ENCODE measurements around the gene NCOA7. TPM values are rescaled to one million over a fixed set of nuclear protein-coding genes. Genes with fewer than 3 reads are reported as not detected.

The NCOA7 gene
- polyA plus RNA-seq, 1 of the 3 experiments (the other 2 are of a cell fraction): 16.3 TPM

DNA sequence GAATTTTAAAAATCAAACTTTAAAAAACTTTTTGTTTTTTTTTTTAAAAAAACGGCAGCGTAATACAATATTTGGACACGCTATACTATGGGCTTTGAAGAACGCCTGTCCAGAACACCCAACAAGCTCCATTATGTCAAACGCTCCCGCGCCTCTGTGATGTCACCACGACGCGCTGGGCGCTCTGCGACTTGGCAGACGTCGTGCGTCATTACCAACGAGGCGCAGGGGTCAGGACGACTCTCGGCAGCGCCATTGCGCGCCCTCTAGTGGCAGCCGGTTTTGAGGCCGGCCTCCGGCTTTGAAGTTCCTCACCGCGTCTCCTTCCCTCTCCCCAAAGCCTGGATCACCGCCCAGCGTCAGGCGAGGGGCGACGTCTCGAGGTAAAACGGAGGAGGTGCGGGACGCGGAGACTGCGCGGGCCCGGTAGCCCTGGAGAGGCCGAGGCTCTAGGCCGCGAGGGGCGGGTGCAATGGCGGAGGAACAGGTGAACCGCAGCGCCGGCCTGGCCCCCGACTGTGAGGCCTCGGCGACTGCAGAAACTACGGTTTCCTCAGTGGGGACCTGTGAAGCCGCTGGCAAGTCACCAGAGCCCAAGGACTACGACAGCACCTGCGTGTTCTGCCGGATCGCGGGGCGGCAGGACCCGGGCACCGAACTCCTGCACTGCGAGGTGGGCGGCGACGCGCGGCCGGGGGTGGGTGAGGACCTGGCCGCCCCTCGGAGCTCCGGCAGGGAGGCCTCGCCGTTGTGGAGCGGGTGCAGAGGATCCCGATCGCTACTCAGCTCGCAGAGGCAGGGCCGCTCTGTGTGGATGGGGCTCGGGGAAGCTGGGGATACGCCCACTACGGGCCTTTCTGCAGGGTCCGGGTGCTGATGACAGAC is 166.0 kb downstream of the NCOA7 start, which contains the start of gene HINT3 (continued):
- TF ChIP-seq, protein P1, sequence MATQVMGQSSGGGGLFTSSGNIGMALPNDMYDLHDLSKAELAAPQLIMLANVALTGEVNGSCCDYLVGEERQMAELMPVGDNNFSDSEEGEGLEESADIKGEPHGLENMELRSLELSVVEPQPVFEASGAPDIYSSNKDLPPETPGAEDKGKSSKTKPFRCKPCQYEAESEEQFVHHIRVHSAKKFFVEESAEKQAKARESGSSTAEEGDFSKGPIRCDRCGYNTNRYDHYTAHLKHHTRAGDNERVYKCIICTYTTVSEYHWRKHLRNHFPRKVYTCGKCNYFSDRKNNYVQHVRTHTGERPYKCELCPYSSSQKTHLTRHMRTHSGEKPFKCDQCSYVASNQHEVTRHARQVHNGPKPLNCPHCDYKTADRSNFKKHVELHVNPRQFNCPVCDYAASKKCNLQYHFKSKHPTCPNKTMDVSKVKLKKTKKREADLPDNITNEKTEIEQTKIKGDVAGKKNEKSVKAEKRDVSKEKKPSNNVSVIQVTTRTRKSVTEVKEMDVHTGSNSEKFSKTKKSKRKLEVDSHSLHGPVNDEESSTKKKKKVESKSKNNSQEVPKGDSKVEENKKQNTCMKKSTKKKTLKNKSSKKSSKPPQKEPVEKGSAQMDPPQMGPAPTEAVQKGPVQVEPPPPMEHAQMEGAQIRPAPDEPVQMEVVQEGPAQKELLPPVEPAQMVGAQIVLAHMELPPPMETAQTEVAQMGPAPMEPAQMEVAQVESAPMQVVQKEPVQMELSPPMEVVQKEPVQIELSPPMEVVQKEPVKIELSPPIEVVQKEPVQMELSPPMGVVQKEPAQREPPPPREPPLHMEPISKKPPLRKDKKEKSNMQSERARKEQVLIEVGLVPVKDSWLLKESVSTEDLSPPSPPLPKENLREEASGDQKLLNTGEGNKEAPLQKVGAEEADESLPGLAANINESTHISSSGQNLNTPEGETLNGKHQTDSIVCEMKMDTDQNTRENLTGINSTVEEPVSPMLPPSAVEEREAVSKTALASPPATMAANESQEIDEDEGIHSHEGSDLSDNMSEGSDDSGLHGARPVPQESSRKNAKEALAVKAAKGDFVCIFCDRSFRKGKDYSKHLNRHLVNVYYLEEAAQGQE (IDR thresholded peaks at IDR 0.05; ENCODE audit: low read depth, low read length): 0 out of 2 replicates have a peak, but pooled peaks have one; percentile 15
- TF ChIP-seq FOXJ3 (CRISPR knock-in tag; IDR thresholded peaks at IDR 0.05): 0 out of 2 replicates have a peak, but pooled peaks have one; percentile 39
- TF ChIP-seq, protein P2, sequence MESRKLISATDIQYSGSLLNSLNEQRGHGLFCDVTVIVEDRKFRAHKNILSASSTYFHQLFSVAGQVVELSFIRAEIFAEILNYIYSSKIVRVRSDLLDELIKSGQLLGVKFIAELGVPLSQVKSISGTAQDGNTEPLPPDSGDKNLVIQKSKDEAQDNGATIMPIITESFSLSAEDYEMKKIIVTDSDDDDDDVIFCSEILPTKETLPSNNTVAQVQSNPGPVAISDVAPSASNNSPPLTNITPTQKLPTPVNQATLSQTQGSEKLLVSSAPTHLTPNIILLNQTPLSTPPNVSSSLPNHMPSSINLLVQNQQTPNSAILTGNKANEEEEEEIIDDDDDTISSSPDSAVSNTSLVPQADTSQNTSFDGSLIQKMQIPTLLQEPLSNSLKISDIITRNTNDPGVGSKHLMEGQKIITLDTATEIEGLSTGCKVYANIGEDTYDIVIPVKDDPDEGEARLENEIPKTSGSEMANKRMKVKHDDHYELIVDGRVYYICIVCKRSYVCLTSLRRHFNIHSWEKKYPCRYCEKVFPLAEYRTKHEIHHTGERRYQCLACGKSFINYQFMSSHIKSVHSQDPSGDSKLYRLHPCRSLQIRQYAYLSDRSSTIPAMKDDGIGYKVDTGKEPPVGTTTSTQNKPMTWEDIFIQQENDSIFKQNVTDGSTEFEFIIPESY (IDR thresholded peaks at IDR 0.05; ENCODE audit: borderline replicate concordance, low read depth): no peak
- peak in 1 of 2 experiments; percentile 12; a peak in 1 of 4 replicates for TF ChIP-seq EP300 (IDR thresholded peaks at IDR 0.05; ENCODE audit: borderline replicate concordance in 1 of 2, low read depth in 1 of 2, low read length in 1 of 2)
- TF ChIP-seq, protein P3, sequence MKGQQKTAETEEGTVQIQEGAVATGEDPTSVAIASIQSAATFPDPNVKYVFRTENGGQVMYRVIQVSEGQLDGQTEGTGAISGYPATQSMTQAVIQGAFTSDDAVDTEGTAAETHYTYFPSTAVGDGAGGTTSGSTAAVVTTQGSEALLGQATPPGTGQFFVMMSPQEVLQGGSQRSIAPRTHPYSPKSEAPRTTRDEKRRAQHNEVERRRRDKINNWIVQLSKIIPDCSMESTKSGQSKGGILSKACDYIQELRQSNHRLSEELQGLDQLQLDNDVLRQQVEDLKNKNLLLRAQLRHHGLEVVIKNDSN (IDR thresholded peaks at IDR 0.05; ENCODE audit: borderline replicate concordance, low read depth): no peak
- peak; percentile 69; the same call in 1 of the 2 replicates for TF ChIP-seq POLR2AphosphoS5 (IDR thresholded peaks at IDR 0.05; ENCODE audit: low read depth, low read length)
- peak; percentile 93 for TF ChIP-seq MXI1 (IDR thresholded peaks at IDR 0.05; ENCODE audit: low read depth, low read length)
- TF ChIP-seq GABPA (IDR thresholded peaks at IDR 0.05; ENCODE audit: low read depth): no peak
- TF ChIP-seq SIN3A (IDR thresholded peaks at IDR 0.05; ENCODE audit: borderline replicate concordance, low read depth, low read length): peak; percentile 84; the same call in 1 of the 2 replicates
- TF ChIP-seq, protein P4, sequence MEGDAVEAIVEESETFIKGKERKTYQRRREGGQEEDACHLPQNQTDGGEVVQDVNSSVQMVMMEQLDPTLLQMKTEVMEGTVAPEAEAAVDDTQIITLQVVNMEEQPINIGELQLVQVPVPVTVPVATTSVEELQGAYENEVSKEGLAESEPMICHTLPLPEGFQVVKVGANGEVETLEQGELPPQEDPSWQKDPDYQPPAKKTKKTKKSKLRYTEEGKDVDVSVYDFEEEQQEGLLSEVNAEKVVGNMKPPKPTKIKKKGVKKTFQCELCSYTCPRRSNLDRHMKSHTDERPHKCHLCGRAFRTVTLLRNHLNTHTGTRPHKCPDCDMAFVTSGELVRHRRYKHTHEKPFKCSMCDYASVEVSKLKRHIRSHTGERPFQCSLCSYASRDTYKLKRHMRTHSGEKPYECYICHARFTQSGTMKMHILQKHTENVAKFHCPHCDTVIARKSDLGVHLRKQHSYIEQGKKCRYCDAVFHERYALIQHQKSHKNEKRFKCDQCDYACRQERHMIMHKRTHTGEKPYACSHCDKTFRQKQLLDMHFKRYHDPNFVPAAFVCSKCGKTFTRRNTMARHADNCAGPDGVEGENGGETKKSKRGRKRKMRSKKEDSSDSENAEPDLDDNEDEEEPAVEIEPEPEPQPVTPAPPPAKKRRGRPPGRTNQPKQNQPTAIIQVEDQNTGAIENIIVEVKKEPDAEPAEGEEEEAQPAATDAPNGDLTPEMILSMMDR (IDR thresholded peaks at IDR 0.05): peak; percentile 97
- peak; percentile 75 for TF ChIP-seq RAD21 (IDR thresholded peaks at IDR 0.05; ENCODE audit: low read length)

Data from SK-N-SH (cell line).